ENCODE measurements around the gene GATAD2A. TPM values are rescaled to one million over a fixed set of nuclear protein-coding genes. Genes with fewer than 3 reads are reported as not detected.
A peak's percentile ranks its signal among the peaks of the same experiment; 100 is the strongest.

The GATAD2A gene
- total RNA-seq, 4 donors from 2014 or later: 67.8 to 99.9 (median 79.8) TPM

DNA sequence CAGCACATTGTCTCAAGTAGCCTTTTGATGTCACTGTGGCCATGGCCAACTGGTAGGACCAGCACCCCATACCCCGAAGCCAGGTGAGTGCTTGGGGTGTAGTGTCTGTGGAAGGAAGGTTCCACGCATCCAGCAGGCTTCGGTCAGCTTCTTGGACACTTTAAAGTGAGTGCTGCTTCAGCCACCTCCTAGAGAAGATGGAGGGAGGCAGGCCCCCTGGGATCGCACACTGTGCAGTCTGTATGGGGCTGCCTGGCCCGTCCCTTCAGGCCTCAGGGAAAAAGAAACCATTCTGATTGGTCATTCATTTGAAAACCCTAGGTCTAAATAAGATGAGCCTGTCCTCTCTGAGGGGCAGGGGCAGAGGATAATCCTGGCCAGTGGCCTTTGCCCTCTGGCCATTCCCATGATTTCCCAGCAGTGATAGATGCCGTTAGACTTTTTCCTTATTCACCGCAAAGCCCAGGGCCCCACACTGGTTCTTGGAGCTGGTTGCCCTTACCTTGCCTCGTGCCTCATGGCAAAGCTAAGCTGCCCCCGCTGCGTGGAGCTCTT lies 30.7 kb downstream of the GATAD2A start:
- no peak for DNase-seq
- H3K4me1 ChIP-seq: no peaks in the 10 kb centered on the region
- no peak overlapping the region for H3K27ac ChIP-seq
- no peak overlapping the region for H3K4me3 ChIP-seq
- TF ChIP-seq POLR2A (IDR thresholded peaks at IDR 0.05): no peak
- TF ChIP-seq, protein P1, sequence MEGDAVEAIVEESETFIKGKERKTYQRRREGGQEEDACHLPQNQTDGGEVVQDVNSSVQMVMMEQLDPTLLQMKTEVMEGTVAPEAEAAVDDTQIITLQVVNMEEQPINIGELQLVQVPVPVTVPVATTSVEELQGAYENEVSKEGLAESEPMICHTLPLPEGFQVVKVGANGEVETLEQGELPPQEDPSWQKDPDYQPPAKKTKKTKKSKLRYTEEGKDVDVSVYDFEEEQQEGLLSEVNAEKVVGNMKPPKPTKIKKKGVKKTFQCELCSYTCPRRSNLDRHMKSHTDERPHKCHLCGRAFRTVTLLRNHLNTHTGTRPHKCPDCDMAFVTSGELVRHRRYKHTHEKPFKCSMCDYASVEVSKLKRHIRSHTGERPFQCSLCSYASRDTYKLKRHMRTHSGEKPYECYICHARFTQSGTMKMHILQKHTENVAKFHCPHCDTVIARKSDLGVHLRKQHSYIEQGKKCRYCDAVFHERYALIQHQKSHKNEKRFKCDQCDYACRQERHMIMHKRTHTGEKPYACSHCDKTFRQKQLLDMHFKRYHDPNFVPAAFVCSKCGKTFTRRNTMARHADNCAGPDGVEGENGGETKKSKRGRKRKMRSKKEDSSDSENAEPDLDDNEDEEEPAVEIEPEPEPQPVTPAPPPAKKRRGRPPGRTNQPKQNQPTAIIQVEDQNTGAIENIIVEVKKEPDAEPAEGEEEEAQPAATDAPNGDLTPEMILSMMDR (IDR thresholded peaks at IDR 0.05): no peak
- H3K36me3 ChIP-seq: peaks cover 0 to 4% (median 0%) of the 10 kb centered on the region in 3 donors
- no peaks in the 10 kb centered on the region for H3K9me3 ChIP-seq
- H3K27me3 ChIP-seq: no peaks in the 10 kb centered on the region

DNA sequence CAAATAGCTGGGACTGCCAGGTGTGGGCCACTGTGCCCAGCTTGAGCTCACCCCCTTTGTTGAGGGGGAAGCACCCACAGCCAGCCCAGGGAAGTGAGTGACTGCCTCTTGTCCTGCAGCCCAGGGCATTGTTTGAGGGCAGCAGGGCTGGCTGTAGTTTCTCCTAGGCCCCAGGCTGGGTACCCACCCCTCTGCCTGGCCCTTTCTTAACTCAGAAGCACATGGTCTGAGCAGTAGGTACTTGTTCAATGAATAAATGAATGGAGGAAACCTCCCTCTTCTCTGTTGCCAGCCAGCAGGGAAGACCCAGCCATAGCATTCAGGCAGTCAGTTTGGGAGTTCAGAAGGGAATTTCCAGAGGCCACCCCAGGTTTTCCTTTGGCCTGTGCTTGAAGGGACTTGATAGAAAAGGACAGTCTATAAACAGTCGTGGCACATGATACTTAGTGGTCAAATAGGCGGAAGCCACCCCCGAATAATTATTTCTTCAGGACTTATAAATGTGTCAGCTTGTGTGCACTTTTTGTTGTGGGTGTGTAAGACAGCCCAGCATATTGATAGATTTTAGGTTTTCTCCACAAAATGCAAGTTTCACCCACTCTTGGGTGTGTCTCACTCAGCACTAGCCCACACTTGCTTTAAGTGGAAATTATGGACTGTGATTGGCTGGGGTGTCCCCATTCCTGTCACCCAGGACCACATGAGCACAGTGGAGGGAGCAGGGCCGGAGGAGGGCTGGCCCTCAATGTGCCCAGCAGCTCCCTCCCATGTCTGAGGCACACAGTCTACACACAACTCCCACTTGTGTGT lies 33.1 kb downstream of the GATAD2A start:
- no peak for DNase-seq
- no peaks in the 10 kb centered on the region for H3K9me3 ChIP-seq
- H3K36me3 ChIP-seq: peaks cover 0 to 4% (median 0%) of the 10 kb centered on the region in 3 donors
- TF ChIP-seq, protein P1 (IDR thresholded peaks at IDR 0.05): no peak
- no peak for TF ChIP-seq POLR2A (IDR thresholded peaks at IDR 0.05)
- no peak overlapping the region for H3K27ac ChIP-seq
- no peaks in the 10 kb centered on the region for H3K27me3 ChIP-seq
- H3K4me3 ChIP-seq: no peak overlapping the region
- no peaks in the 10 kb centered on the region for H3K4me1 ChIP-seq

DNA sequence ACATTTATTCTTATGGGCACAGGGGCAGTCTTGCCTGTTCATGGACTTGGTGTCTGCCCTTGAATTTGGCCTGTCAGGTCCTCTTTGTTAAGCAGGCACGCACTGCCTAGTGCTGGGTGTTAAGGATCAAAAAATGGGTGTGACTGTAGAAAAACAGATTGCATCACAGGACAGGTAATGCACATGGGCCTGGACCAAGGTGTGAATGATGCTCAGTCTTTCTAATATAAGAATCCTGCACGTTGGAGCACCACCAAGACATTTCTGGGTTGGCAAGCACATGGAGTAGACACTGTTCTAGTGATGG lies 33.7 kb downstream of the GATAD2A start:
- no peak overlapping the region for H3K27ac ChIP-seq
- peaks cover 0 to 3% (median under 1%) of the 10 kb centered on the region in 4 donors for H3K4me1 ChIP-seq
- DNase-seq: no peak
- TF ChIP-seq, protein P1 (IDR thresholded peaks at IDR 0.05): no peak
- no peak for TF ChIP-seq POLR2A (IDR thresholded peaks at IDR 0.05)
- H3K9me3 ChIP-seq: no peaks in the 10 kb centered on the region
- H3K4me3 ChIP-seq: no peak overlapping the region
- H3K27me3 ChIP-seq: no peaks in the 10 kb centered on the region
- H3K36me3 ChIP-seq: peaks cover 0 to 4% (median 0%) of the 10 kb centered on the region in 3 donors

DNA sequence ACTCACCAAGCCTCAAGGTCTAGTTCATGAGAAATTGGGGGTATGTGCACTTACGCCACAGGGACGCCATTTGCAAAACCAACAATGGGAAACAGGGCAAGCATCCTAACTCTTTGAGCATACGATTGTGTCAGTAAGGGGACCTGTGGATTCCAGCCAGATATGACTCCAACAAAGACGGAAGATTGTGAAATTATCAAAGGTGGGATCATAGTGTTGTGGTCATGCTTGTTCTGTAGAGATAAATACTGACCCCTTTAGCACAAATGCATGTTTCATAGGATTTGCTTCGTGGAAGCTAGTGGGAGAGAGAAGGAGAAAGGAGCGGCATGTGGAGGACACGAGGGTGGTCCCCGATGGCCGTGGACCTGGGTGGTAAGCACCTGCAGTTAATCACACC lies 37.8 kb downstream of the GATAD2A start:
- H3K4me1 ChIP-seq: peaks cover 0 to 27% (median 13%) of the 10 kb centered on the region in 4 donors
- TF ChIP-seq, protein P1 (IDR thresholded peaks at IDR 0.05): no peak
- TF ChIP-seq POLR2A (IDR thresholded peaks at IDR 0.05): no peak
- no peaks in the 10 kb centered on the region for H3K27me3 ChIP-seq
- DNase-seq: no peak
- no peak overlapping the region for H3K4me3 ChIP-seq
- no peak overlapping the region for H3K27ac ChIP-seq
- H3K9me3 ChIP-seq: no peaks in the 10 kb centered on the region
- no peaks in the 10 kb centered on the region for H3K36me3 ChIP-seq

DNA sequence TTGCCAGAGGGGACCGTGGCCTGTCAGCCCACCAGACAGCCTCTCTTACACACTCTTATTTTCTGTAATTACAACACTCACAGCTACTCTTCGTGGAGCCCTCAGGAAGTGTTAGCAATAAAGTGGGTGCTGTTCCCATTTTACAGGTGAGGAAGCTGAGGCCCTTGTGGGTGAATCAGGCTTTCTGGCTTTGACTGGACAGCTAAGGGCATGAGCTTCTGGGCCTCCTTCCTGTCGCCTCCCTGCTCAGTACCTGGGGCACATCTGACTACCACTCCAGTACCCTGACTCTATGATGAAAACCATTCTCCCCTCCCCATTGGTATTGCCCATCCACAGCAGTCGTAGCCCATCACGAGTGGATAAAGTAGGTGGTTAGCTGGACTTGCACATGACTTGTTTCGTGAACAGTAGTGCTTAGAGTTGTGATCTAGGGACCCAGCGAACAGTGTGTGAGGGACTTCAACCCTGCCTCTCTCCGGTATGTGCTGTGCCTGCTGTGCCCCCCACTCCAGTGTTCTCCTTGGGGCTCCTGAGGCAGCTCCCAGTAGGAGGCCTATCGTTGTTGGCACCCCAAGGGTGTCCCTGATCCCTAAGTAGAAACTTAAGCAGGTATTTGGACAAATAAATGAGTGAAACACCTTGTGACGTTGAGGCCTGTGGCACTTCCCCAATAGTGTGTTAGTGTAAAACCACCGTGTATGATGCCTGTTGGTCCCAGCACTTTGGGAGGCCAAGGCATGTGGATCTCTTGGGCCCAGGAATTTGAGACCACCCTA lies 38.6 kb downstream of the GATAD2A start:
- peaks cover 0 to 27% (median 13%) of the 10 kb centered on the region in 4 donors for H3K4me1 ChIP-seq
- H3K9me3 ChIP-seq: no peaks in the 10 kb centered on the region
- no peak overlapping the region for H3K4me3 ChIP-seq
- no peaks in the 10 kb centered on the region for H3K36me3 ChIP-seq
- TF ChIP-seq, protein P1 (IDR thresholded peaks at IDR 0.05): no peak
- TF ChIP-seq POLR2A (IDR thresholded peaks at IDR 0.05): no peak
- no peak for DNase-seq
- H3K27me3 ChIP-seq: no peaks in the 10 kb centered on the region
- peak overlapping the region; percentile 1 to 59 (median 16) for H3K27ac ChIP-seq

All from Peyer's patch (tissue), 4 donors.